K562 (cell line): ENCODE results near the gene RXRA. TPM values are rescaled to one million over a fixed set of nuclear protein-coding genes. Genes with fewer than 3 reads are reported as not detected.
A peak's percentile ranks its signal among the peaks of the same experiment; 100 is the strongest.

Experiments
- ATAC-seq: fragments of 200-7000 bp; cut with Tn5 transposase; 3 replicates; pipeline ENCODE4 v1.9.1; 2020; ENCODE audit warnings: moderate library complexity
- BruUV-seq: library from RNA; stranded (reverse); fragments of 400-500 nt; replicated peaks from 2 replicates; lab custom pipeline; 2021; lab: Mats Ljungman, UMichigan
- CTCF ChIA-PET: fragments of 300-600 bp; formaldehyde crosslinking; extraction: SDS; loops from one replicate; lab custom pipeline; 2021; ENCODE audit warnings: low intra/inter-chr PET ratio; lab: Yijun Ruan, JAX
- POLR2A ChIA-PET: fragments of 300-600, 350-650 bp; sonication (Branson Sonifier 250); formaldehyde crosslinking; extraction: SDS; loops from one replicate; lab custom pipeline; 2021; ENCODE audit warnings: antibody characterized with exemption, inconsistent platforms; lab: Yijun Ruan, JAX
- DNase-seq, 4 experiments: peaks; one replicate each; pipeline versions ENCODE4 v3.0.0 to v3.0.0-alpha.2; 2011 to 2018; ENCODE audit warnings: low spot score in 3 of 4, mixed read lengths in 3 of 4; ENCODE audit errors: extremely low read depth in 1 of 4
- FAIRE-seq: peaks from 2 replicates; lab custom pipeline; 2011; peaks lifted over from hg19 to GRCh38; lab: Jason Lieb, UNC
- H2AFZ ChIP-seq: 2 replicates; pipeline ENCODE4 v1.6.0; 2011; ENCODE audit warnings: low read depth, low read length, control low read depth, inconsistent platforms
- H3K27ac ChIP-seq: fragments of 200-600 bp; 3 replicates; pipeline ENCODE4 v1.8.0; 2011; ENCODE audit warnings: low read depth, mild to moderate bottlenecking, control low read depth, inconsistent platforms, low read length, moderate library complexity, mixed read lengths; ENCODE audit errors: extremely low read depth
- H3K27me3 ChIP-seq, 2 experiments: fragments of 300-600 bp in 1 of 2; 2 replicates in 1 of 2; 3 replicates in 1 of 2; pipeline versions ENCODE4 v1.6.0 to v1.8.0; 2011; ENCODE audit warnings: inconsistent platforms in 2 of 2, low read length in 2 of 2, mild to moderate bottlenecking in 1 of 2, mixed read lengths in 1 of 2, moderate library complexity in 1 of 2; ENCODE audit not compliant: control insufficient read depth in 2 of 2, insufficient read depth in 2 of 2
- H3K36me3 ChIP-seq: fragments of 300-600 bp; 3 replicates; pipeline ENCODE4 v1.8.0; 2011; ENCODE audit warnings: mild to moderate bottlenecking, low read length, inconsistent platforms; ENCODE audit not compliant: control insufficient read depth, insufficient read depth
- H3K4me1 ChIP-seq, 2 experiments: fragments of 200-600 bp in 1 of 2; replicated peaks in 1 of 2; 2 replicates in 1 of 2; 3 replicates in 1 of 2; pipeline versions ENCODE4 v1.5.1 to v1.8.0; 2011; ENCODE audit warnings: inconsistent platforms in 2 of 2, low read length in 2 of 2, mild to moderate bottlenecking in 1 of 2, mixed read lengths in 1 of 2, moderate library complexity in 1 of 2; ENCODE audit not compliant: control insufficient read depth in 2 of 2, insufficient read depth in 2 of 2
- H3K4me2 ChIP-seq: 2 replicates; pipeline ENCODE4 v1.6.1; 2011; ENCODE audit warnings: low read length, control low read depth, inconsistent platforms, mixed read lengths; ENCODE audit not compliant: insufficient read depth
- H3K4me3 ChIP-seq: fragments of 200-600 bp; sonication (generic), shearing (Covaris generic); 2 replicates; pipeline ENCODE4 v1.5.1; 2016; ENCODE audit warnings: control low read depth, inconsistent platforms
- H3K79me2 ChIP-seq: fragments of 200-600 bp; 3 replicates; pipeline ENCODE4 v1.8.0; 2011; ENCODE audit warnings: low read length, inconsistent platforms; ENCODE audit not compliant: control insufficient read depth, insufficient read depth
- H3K9ac ChIP-seq, 2 experiments: 2 replicates each; pipeline versions ENCODE4 v1.6.0 to v1.6.1; 2011; ENCODE audit warnings: low read depth in 2 of 2, low read length in 2 of 2, control low read depth in 1 of 2, inconsistent platforms in 1 of 2, mild to moderate bottlenecking in 1 of 2, mixed read lengths in 1 of 2; ENCODE audit not compliant: insufficient read depth in 1 of 2
- H3K9me1 ChIP-seq: one replicate; pipeline ENCODE4 v1.6.0; 2011; ENCODE audit warnings: inconsistent platforms, mild to moderate bottlenecking, low read length, moderate library complexity; ENCODE audit not compliant: control insufficient read depth, insufficient read depth
- H3K9me3 ChIP-seq: replicated peaks from 2 replicates; pipeline ENCODE4 v1.5.1; 2011; ENCODE audit warnings: low read depth, low read length, inconsistent platforms; ENCODE audit not compliant: control insufficient read depth, insufficient read depth
- H4K20me1 ChIP-seq: replicated peaks from 2 replicates; pipeline ENCODE4 v1.6.1; 2011; ENCODE audit warnings: low read length, inconsistent platforms, mixed read lengths; ENCODE audit not compliant: control insufficient read depth, insufficient read depth
- CHD7 ChIP-seq: fragments of 200-600 bp; sonication (generic); IDR thresholded peaks from one replicate; pipeline ENCODE4 v1.6.1; 2012; ENCODE audit warnings: mild to moderate bottlenecking, low read depth, low read length, inconsistent platforms
- EZH2 ChIP-seq: IDR thresholded peaks from 2 replicates; pipeline ENCODE4 v1.6.1; 2012; ENCODE audit warnings: low read depth, mild to moderate bottlenecking, inconsistent platforms, low read length, borderline replicate concordance
- SRSF1 ChIP-seq: fragments of 200-400 bp; formaldehyde crosslinking; IDR thresholded peaks from 2 replicates; pipeline ENCODE4 v1.6.1; 2017; ENCODE audit warnings: mild to moderate bottlenecking, low read depth, low read length, moderate library complexity
- SRSF3 ChIP-seq: fragments of 200-400 bp; formaldehyde crosslinking; IDR thresholded peaks from 2 replicates; pipeline ENCODE4 v1.6.1; 2016; ENCODE audit warnings: mild to moderate bottlenecking, low read length, moderate library complexity; ENCODE audit not compliant: insufficient read depth
- ZNF586 ChIP-seq: fragments of 450-650 bp; formaldehyde crosslinking; conservative IDR thresholded peaks from 2 replicates; pipeline ENCODE4 v1.4.0; 2020; ENCODE audit warnings: mild to moderate bottlenecking, moderate library complexity
- WGBS: fragments of 100-300 bp; shearing (Covaris generic); methylation state at CpG from one replicate; pipeline ENCODE4 v1.1.6; 2016; ENCODE audit warnings: low coverage, mixed read lengths; ENCODE audit not compliant: insufficient coverage; ENCODE audit errors: missing lambda C conversion rate; 5-methylcytosine and 5-hydroxymethylcytosine counted together
- in situ Hi-C: fragments of 300-500 bp; cut with MboI; formaldehyde crosslinking; loops from 4 replicates; pipeline ENCODE4 v1.15.0; 2018; ENCODE audit warnings: inconsistent platforms, mixed read lengths
- intact Hi-C: fragments of 100-400 bp; cut with micrococcal nuclease; formaldehyde crosslinking; loops from 2 replicates; pipeline ENCODE4 v1.14.2; 2022
- polyA plus RNA-seq, 8 experiments: library from polyadenylated mRNA; depleted of rRNA in 4 of 8; stranded (reverse) in 5 of 8; unstranded in 3 of 8; fragments of >200 nt; fragmentation: Nextera tagmentation in 2 of 8; fragmentation: Illumina TruSeq in 1 of 8; extraction: Ambion mirVana in 2 of 8; extraction: Trizol in 1 of 8; gene quantifications; 2 replicates each; pipeline versions ENCODE4 v1.2.1 to v1.2.3, GENCODE V29; 2011 to 2014; ENCODE audit warnings: inconsistent platforms in 1 of 8, missing spikeins in 1 of 8
- total RNA-seq, 7 experiments: library from RNA; depleted of rRNA in 6 of 7; stranded (reverse); fragments of >200 nt in 6 of 7; fragmentation: Illumina TruSeq in 2 of 7; extraction: Trizol in 2 of 7; gene quantifications; 2 replicates each; pipeline versions ENCODE4 v1.2.1 to v1.2.3, GENCODE V29; 2011 to 2021; ENCODE audit warnings: low replicate concordance in 1 of 7

RXRA gene
- total and polyA plus RNA-seq, 9 of the 15 experiments (the other 6 are each of a cell fraction or from before 2014, with no cell fraction given) = 0.35 to 23.6 (median 4.6) TPM

GRCh38 chr9:134373953-134374300 is 47.7 kb downstream of the RXRA start:
- no peaks in the 10 kb centered on the region for H3K27me3 ChIP-seq
- in situ Hi-C loops = no loop called here
- H3K4me1 ChIP-seq = peaks cover 5 to 90% of the 10 kb centered on the region in 2 experiments; a peak in 3 of 5 replicates
- no peak overlapping the region for H3K27ac ChIP-seq
- ChIA-PET CTCF (no interaction called here), POLR2A (no interaction called here)
- BruUV-seq = no TSS peak
- no peak for FAIRE-seq
- H3K79me2 ChIP-seq = peaks cover 14% of the 10 kb centered on the region
- no peaks in the 10 kb centered on the region for H3K9me1 ChIP-seq
- intact Hi-C loops = no loop called here
- WGBS = 82% methylated on average over 13 of the region's 17 CpGs
- H3K4me3 ChIP-seq = no peak overlapping the region
- no peak for DNase-seq
- H4K20me1 ChIP-seq = peaks cover 77% of the 10 kb centered on the region
- peak overlapping the region in 1 of 2 experiments; percentile 40; a peak in 1 of 4 replicates for H3K9ac ChIP-seq
- no peak overlapping the region for H2AFZ ChIP-seq
- ATAC-seq = no peak
- no peak overlapping the region for H3K4me2 ChIP-seq
- H3K9me3 ChIP-seq = no peaks in the 10 kb centered on the region
- no peaks in the 10 kb centered on the region for H3K36me3 ChIP-seq
- TF ChIP-seq ZNF586 = no peak
- TF ChIP-seq EZH2 = no peak
- TF ChIP-seq SRSF3 = no peak
- TF ChIP-seq SRSF1 = no peak
- TF ChIP-seq CHD7 = no peak
